LNCAP (cell line): ENCODE data around the gene PCK2.

Source experiments
- TF ChIP-seq, protein P1 (sequence below): fragments of 450-650 bp; IDR thresholded peaks from 2 replicates; pipeline ENCODE4 v1.5.1; 2017; ENCODE audit warnings: mild to moderate bottlenecking

PCK2 gene

DNA sequence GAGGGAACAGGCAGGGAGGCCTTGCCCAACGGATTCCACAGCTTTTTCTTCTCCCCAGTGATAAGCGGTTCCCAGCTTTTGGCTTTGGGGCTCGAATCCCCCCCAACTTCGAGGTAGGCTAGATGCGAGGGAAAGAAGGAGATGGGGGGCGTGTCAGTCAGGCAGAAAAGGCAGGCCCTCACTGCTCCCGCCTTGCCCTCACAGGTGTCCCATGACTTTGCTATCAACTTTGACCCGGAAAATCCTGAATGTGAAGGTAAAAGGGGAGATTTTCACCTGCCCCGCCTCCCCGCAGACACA lies 17.9 kb upstream of the PCK2 start:
- TF ChIP-seq, protein P1, sequence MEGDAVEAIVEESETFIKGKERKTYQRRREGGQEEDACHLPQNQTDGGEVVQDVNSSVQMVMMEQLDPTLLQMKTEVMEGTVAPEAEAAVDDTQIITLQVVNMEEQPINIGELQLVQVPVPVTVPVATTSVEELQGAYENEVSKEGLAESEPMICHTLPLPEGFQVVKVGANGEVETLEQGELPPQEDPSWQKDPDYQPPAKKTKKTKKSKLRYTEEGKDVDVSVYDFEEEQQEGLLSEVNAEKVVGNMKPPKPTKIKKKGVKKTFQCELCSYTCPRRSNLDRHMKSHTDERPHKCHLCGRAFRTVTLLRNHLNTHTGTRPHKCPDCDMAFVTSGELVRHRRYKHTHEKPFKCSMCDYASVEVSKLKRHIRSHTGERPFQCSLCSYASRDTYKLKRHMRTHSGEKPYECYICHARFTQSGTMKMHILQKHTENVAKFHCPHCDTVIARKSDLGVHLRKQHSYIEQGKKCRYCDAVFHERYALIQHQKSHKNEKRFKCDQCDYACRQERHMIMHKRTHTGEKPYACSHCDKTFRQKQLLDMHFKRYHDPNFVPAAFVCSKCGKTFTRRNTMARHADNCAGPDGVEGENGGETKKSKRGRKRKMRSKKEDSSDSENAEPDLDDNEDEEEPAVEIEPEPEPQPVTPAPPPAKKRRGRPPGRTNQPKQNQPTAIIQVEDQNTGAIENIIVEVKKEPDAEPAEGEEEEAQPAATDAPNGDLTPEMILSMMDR: no peak

DNA sequence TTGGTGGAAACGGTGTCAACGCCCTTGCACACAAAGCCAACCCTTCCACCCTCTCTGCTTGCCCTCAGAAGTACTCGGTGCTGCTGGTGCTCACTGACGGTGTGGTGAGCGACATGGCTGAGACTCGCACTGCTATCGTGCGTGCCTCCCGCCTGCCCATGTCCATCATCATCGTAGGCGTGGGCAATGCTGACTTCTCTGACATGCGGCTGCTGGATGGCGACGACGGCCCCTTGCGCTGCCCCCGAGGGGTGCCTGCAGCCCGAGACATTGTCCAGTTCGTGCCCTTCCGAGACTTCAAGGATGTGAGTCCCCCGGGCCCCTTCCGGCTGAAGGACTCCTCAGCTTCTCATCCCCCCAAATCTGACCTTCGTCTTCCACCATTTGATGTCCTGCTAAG lies 17.0 kb upstream of the PCK2 start:
- TF ChIP-seq, protein P1: no peak

DNA sequence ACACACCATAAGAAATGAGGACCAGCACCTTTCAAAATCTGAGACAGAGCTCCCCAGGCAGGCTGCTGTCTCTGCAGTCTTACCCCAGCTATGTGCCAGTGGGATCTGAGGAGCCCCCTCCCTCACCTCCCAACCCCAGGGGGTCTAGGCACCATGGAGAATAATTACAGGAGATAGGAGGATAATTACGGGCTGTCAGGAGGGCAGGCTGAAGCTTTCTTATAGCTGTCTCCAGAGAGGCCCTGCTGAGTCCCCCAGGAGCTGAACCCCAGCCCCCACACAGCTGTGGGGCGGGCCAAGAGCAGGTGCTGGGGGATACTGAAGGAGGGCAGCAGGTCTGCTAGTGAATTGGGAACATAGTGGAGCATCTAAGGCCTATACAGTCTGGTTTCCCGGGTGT lies 16.0 kb upstream of the PCK2 start:
- TF ChIP-seq, protein P1: no peak

DNA sequence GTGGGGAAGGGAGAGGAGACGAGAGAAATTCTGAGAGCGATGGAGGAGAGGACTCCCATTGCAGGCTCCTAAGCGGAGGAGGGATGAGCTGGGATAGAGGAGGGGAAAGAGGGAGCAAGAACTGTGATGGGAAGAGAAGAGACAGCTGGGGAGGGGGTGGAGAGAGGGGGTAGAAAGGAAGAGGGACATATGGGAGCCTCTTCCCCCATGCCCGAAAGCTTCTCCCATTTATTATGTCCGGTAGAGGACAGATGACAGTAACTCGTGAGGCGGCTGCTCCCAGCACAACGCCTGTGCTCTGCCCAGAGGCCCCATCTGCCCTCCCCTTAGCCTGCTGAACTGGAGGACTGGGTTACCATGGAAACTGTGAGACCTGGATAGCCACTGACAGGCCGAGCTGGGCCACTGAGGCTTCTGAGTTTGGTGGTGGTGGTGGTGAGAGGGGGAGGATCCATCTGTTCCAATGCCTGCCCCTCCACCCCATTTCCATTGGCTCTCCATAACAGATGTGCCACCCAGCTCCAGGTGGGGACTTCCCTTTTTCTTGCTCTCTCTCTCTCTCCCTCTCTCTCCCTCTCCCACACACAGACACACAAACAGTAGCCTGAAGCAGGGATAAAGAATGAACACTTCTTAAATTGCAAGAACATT lies 14.5 kb upstream of the PCK2 start:
- TF ChIP-seq, protein P1: no peak

DNA sequence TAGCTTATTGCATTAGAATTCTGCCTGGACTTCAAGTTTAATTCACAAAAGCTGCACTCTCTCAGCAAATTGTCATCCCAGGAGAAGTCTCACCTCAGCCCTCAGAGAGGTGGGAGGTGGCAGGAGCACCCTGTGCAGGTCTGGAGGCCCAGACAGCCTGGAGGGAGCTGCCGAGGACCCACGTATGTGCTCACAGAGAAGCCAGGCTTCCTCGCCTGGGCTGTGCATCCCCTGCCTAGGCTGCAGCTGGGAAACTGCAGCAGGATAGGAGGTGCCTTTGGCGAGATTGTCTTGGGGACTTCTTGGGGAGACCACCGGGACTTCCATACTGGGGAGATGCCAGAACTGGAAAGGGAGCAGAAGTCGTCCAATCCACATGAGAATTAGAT lies 14.0 kb upstream of the PCK2 start:
- TF ChIP-seq, protein P1: no peak

DNA sequence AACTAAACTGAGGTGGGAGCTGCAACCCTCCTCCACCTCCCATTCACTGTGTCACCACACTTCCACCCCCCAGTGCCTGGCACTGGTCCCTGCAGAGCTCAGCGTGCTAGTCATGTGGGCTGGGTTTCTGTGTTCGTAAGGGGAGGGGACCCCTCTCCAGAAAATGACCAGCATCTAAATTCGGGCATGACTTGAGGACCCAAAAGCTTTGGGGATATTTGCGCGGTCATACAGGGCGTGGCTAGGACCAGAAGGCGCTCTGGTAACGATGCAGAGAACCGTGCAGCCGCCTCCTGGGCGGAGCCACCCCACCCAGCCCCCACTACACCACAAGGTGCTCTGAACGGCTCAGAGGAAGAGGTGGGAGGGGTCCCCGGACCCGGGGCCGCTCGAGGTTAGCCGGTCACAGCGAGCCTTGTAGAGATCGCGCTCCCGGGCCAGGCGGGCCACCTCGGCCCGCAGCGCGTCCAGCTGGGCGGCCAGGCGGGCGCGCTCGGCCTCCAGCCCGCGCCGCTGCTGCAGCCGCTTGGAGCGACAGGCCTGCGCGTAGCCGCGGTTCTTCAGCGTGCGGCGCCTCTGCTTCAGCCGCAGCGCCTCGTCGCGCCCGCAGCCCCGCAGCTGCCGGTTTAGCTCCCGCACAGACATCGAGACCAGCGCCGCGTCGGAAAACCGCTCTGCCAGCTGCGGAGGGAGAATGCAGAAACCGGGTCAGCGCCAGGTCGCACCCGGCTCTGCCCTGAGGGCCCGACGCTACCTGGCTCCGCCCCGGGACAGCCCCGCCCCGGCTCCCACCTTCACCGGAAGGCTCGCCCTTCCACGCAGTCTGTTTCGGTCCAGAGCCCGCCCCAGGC lies 13.0 kb upstream of the PCK2 start:
- TF ChIP-seq, protein P1: no peak

DNA sequence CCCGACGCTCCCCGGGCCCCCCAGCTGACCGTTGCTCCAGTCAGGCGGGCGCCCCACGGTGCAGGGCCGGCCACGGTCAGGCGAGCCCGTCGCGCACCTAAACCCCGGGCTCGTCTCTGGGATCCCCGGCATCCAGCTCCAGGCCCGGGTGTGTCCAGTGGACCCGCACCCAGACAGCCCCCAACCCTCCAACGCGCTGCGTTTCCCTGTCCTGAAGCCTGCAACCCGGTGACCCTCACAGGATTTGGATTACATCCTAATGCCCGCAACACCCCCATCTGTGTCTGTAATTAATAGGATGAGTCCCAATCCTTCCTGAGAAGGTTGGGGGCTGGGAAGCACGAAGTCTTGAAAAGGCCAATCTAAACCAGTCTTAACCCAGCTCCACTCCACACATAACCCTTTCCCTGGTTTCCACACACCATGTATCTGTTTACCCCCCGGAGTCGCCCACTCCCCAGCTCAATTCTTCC lies 12.3 kb upstream of the PCK2 start:
- TF ChIP-seq, protein P1: no peak
